ENCODE data around the gene PTPRN2. TPM values are rescaled to one million over a fixed set of nuclear protein-coding genes. Genes with fewer than 3 reads are reported as not detected.

PTPRN2 gene
- total RNA-seq, 1 experiment from 2014 or later, result 1.1 TPM

- no peak for DNase-seq (ENCODE audit: low read depth, low spot score)
- POLR2A ChIA-PET, result no interaction called here
- no peak for TF ChIP-seq POLR2AphosphoS5 (IDR thresholded peaks at IDR 0.05; ENCODE audit: low read depth, low read length)
- TF ChIP-seq, protein P1, sequence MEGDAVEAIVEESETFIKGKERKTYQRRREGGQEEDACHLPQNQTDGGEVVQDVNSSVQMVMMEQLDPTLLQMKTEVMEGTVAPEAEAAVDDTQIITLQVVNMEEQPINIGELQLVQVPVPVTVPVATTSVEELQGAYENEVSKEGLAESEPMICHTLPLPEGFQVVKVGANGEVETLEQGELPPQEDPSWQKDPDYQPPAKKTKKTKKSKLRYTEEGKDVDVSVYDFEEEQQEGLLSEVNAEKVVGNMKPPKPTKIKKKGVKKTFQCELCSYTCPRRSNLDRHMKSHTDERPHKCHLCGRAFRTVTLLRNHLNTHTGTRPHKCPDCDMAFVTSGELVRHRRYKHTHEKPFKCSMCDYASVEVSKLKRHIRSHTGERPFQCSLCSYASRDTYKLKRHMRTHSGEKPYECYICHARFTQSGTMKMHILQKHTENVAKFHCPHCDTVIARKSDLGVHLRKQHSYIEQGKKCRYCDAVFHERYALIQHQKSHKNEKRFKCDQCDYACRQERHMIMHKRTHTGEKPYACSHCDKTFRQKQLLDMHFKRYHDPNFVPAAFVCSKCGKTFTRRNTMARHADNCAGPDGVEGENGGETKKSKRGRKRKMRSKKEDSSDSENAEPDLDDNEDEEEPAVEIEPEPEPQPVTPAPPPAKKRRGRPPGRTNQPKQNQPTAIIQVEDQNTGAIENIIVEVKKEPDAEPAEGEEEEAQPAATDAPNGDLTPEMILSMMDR (IDR thresholded peaks at IDR 0.05), result no peak
- TF ChIP-seq REST (IDR thresholded peaks at IDR 0.05; ENCODE audit: insufficient read depth in 1 of 2, low read depth in 2 of 2, low read length in 1 of 2), result no peak
- no peak for TF ChIP-seq TCF7L2 (IDR thresholded peaks at IDR 0.05; ENCODE audit: low read depth, low read length)
- TF ChIP-seq SIN3A (IDR thresholded peaks at IDR 0.05; ENCODE audit: borderline replicate concordance, insufficient read depth, low read depth, low read length), result no peak
- in situ Hi-C loops (cut with HindIII; ENCODE audit: low pct_unique_long_range_greater_than_20kb, low sequenced_read_pairs), result no loop called here
- Histone ChIP-seq H3K9me3 (ENCODE audit: control insufficient read depth, insufficient read depth, low read depth, low read length) (no peaks in the 10 kb centered on the region), H3K36me3 (ENCODE audit: control insufficient read depth, insufficient read depth, low read length) (no peaks in the 10 kb centered on the region), H3K27ac (ENCODE audit: low read length) (no peak overlapping the region), H3K4me3 (ENCODE audit: low read depth in 2 of 2, low read length in 2 of 2) (no peak overlapping the region), H3K27me3 (ENCODE audit: control insufficient read depth, insufficient read depth, low read length) (no peaks in the 10 kb centered on the region), H3K4me1 (ENCODE audit: control insufficient read depth, insufficient read depth, low read length) (no peaks in the 10 kb centered on the region)
- CTCF ChIA-PET, result no interaction called here
- BruUV-seq (replicated peaks), result no TSS peak
- no peak for ATAC-seq
- intact Hi-C loops (cut with micrococcal nuclease; ENCODE audit: unreplicated experiment), result no loop called here
Measured at GRCh38 chr7:157646551-157646950, 941.1 kb downstream of the PTPRN2 start.

DNA sequence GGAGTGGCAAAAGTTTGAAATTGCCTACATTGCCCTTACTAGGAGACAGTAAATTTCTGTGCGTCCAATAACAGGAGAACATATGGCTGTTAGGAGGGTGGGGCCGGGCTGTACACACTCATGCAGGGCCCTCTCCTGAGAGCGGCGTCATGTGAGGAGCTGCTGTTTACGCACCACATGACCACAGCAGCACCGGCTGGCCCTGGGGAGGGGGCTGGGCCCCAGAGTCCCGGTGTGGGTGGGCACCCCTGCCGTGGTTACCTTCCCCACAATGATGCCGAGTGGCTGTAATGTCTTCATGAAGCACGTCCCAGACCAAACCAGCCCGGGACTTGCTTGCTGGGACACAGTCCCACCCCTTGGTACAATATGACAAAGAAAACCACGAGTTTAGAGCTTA, 942.1 kb downstream of the PTPRN2 start:
- no peaks in the 10 kb centered on the region for H3K36me3 ChIP-seq (ENCODE audit: control insufficient read depth, insufficient read depth, low read length)
- ChIA-PET CTCF (no interaction called here), POLR2A (no interaction called here)
- ATAC-seq (no peak), DNase-seq (ENCODE audit: low read depth, low spot score) (no peak)
- H3K4me3 ChIP-seq (ENCODE audit: low read depth in 2 of 2, low read length in 2 of 2), result no peak overlapping the region
- H3K9me3 ChIP-seq (ENCODE audit: control insufficient read depth, insufficient read depth, low read depth, low read length), result no peaks in the 10 kb centered on the region; the same call in 1 of the 2 replicates
- in situ Hi-C loops (cut with HindIII; ENCODE audit: low pct_unique_long_range_greater_than_20kb, low sequenced_read_pairs) (no loop called here), intact Hi-C loops (cut with micrococcal nuclease; ENCODE audit: unreplicated experiment) (no loop called here)
- BruUV-seq (replicated peaks), result no TSS peak
- H3K27ac ChIP-seq (ENCODE audit: low read length), result no peak overlapping the region
- no peaks in the 10 kb centered on the region for H3K27me3 ChIP-seq (ENCODE audit: control insufficient read depth, insufficient read depth, low read length)
- TF ChIP-seq REST (IDR thresholded peaks at IDR 0.05; ENCODE audit: insufficient read depth in 1 of 2, low read depth in 2 of 2, low read length in 1 of 2) (no peak), SIN3A (IDR thresholded peaks at IDR 0.05; ENCODE audit: borderline replicate concordance, insufficient read depth, low read depth, low read length) (no peak), TCF7L2 (IDR thresholded peaks at IDR 0.05; ENCODE audit: low read depth, low read length) (no peak)
- TF ChIP-seq, protein P1 (IDR thresholded peaks at IDR 0.05), result no peak
- no peaks in the 10 kb centered on the region for H3K4me1 ChIP-seq (ENCODE audit: control insufficient read depth, insufficient read depth, low read length)
